Calu3 (cell line): ENCODE results near the gene CP. TPM values are rescaled to one million over a fixed set of nuclear protein-coding genes. Genes with fewer than 3 reads are reported as not detected.

Source experiments
- BruUV-seq: library from RNA; stranded (reverse); fragments of 400-500 nt; replicated peaks from 2 replicates; lab custom pipeline; 2021; lab: Mats Ljungman, UMichigan
- CTCF ChIA-PET: fragments of 300-600 bp; sonication (Branson Sonifier 250); formaldehyde crosslinking; loops from one replicate; lab custom pipeline; 2022; ENCODE audit warnings: antibody characterized with exemption; lab: Charles Lee
- DNase-seq: peaks from one replicate; pipeline ENCODE4 v3.0.0; 2022
- H3K27ac Mint-ChIP-seq: one replicate; pipeline ENCODE4 v1.8.0; 2022; ENCODE audit warnings: mixed read lengths; ENCODE audit not compliant: unreplicated experiment
- H3K27me3 Mint-ChIP-seq: one replicate; pipeline ENCODE4 v1.8.0; 2022; ENCODE audit warnings: mixed read lengths; ENCODE audit not compliant: unreplicated experiment
- H3K36me3 Mint-ChIP-seq: one replicate; pipeline ENCODE4 v1.8.0; 2022; ENCODE audit warnings: mild to moderate bottlenecking, moderate library complexity, mixed read lengths; ENCODE audit not compliant: insufficient read depth, unreplicated experiment
- H3K4me1 Mint-ChIP-seq: one replicate; pipeline ENCODE4 v1.8.0; 2022; ENCODE audit warnings: mild to moderate bottlenecking, low read depth, mixed read lengths; ENCODE audit not compliant: unreplicated experiment
- H3K4me3 Mint-ChIP-seq: one replicate; pipeline ENCODE4 v1.8.0; 2022; ENCODE audit warnings: mild to moderate bottlenecking, low read depth, moderate library complexity, mixed read lengths; ENCODE audit not compliant: unreplicated experiment
- H3K9me3 Mint-ChIP-seq: one replicate; pipeline ENCODE4 v1.8.0; 2022; ENCODE audit warnings: low read depth, mixed read lengths; ENCODE audit not compliant: unreplicated experiment
- intact Hi-C: fragments of 100-400 bp; cut with micrococcal nuclease; formaldehyde crosslinking; loops from one replicate; pipeline ENCODE4 v1.10.0; 2022; ENCODE audit not compliant: unreplicated experiment
- total RNA-seq: library from RNA; stranded (reverse); gene quantifications from 2 replicates; pipeline ENCODE4 v1.2.3, GENCODE V29; 2022
- TF ChIP-seq, protein P1 (sequence below): fragments of 200-600 bp; IDR thresholded peaks from one replicate; pipeline ENCODE4 v1.8.0; 2022; ENCODE audit warnings: antibody characterized with exemption; ENCODE audit not compliant: unreplicated experiment

CP gene
- total RNA-seq, 1 experiment from 2014 or later: 5.4 TPM

DNA sequence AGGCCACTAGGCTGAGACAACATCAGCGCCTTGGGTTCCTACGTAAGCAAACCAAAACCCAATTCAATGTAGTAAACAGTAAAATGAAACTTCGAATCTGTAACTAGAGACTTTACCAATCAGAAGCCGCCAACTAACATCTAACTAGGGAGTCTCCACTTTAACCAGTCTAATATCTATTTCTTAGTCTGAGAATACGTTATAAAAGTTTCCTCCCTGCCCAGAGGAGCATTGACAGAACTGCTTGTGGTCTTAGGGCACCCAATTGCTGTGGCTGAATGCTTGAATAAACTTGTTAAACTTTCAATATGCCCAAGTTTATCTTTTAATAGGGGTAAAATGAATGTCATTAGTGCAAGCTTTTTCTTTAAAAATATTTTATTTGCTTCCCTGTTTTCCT is 4.3 kb downstream of the CP start:
- no peaks in the 10 kb centered on the region for H3K36me3 Mint-ChIP-seq
- DNase-seq: no peak
- no peak overlapping the region for H3K27ac Mint-ChIP-seq
- peaks cover 45% of the 10 kb centered on the region for H3K4me1 Mint-ChIP-seq
- H3K9me3 Mint-ChIP-seq: peaks cover 2% of the 10 kb centered on the region
- CTCF ChIA-PET: interaction anchor here (0.7 to 2.9 kb wide), 2 partner anchors 9 to 35 kb away, joined by 4 to 14 read pairs; no protein-coding TSS in a partner anchor
- H3K4me3 Mint-ChIP-seq: no peak overlapping the region
- intact Hi-C loops: no loop called here
- TF ChIP-seq, protein P1, sequence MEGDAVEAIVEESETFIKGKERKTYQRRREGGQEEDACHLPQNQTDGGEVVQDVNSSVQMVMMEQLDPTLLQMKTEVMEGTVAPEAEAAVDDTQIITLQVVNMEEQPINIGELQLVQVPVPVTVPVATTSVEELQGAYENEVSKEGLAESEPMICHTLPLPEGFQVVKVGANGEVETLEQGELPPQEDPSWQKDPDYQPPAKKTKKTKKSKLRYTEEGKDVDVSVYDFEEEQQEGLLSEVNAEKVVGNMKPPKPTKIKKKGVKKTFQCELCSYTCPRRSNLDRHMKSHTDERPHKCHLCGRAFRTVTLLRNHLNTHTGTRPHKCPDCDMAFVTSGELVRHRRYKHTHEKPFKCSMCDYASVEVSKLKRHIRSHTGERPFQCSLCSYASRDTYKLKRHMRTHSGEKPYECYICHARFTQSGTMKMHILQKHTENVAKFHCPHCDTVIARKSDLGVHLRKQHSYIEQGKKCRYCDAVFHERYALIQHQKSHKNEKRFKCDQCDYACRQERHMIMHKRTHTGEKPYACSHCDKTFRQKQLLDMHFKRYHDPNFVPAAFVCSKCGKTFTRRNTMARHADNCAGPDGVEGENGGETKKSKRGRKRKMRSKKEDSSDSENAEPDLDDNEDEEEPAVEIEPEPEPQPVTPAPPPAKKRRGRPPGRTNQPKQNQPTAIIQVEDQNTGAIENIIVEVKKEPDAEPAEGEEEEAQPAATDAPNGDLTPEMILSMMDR: no peak
- no TSS peak for BruUV-seq
- no peaks in the 10 kb centered on the region for H3K27me3 Mint-ChIP-seq

GRCh38 chr3:149216193-149216869 is 5.3 kb downstream of the CP start:
- DNase-seq: peak; percentile 35
- TF ChIP-seq, protein P1: no peak
- no TSS peak for BruUV-seq
- Mint-ChIP-seq H3K27me3 (no peaks in the 10 kb centered on the region), H3K4me1 (peaks cover 46% of the 10 kb centered on the region), H3K9me3 (peaks cover 2% of the 10 kb centered on the region), H3K36me3 (no peaks in the 10 kb centered on the region), H3K4me3 (no peak overlapping the region), H3K27ac (no peak overlapping the region)
- CTCF ChIA-PET: interaction anchor here (0.6 to 2.9 kb wide), 5 partner anchors 10 to 411 kb away, joined by 3 to 14 read pairs (median 4); no protein-coding TSS in a partner anchor
- intact Hi-C loops: no loop called here

GRCh38 chr3:149215515-149215914 is 6.1 kb downstream of the CP start:
- Mint-ChIP-seq H3K4me1 (peaks cover 40% of the 10 kb centered on the region), H3K9me3 (peaks cover 2% of the 10 kb centered on the region), H3K27ac (no peak overlapping the region), H3K4me3 (no peak overlapping the region), H3K36me3 (no peaks in the 10 kb centered on the region), H3K27me3 (no peaks in the 10 kb centered on the region)
- intact Hi-C loops: loop anchor here (1.0 kb wide), 1 partner anchor 11 kb away; no protein-coding TSS in a partner anchor
- TF ChIP-seq, protein P1: no peak
- no TSS peak for BruUV-seq
- no peak for DNase-seq
- CTCF ChIA-PET: interaction anchor here (0.6 to 2.9 kb wide), 4 partner anchors 11 to 411 kb away, joined by 3 to 14 read pairs (median 4); no protein-coding TSS in a partner anchor

GRCh38 chr3:149214702-149215101 is 6.9 kb downstream of the CP start:
- Mint-ChIP-seq H3K27me3 (no peaks in the 10 kb centered on the region), H3K36me3 (no peaks in the 10 kb centered on the region), H3K27ac (no peak overlapping the region), H3K4me1 (peaks cover 40% of the 10 kb centered on the region), H3K4me3 (no peak overlapping the region), H3K9me3 (peaks cover 2% of the 10 kb centered on the region)
- TF ChIP-seq, protein P1: no peak
- no peak for DNase-seq
- BruUV-seq: no TSS peak
- intact Hi-C loops: loop anchor here (1.0 kb wide), 1 partner anchor 10 kb away; no protein-coding TSS in a partner anchor
- CTCF ChIA-PET: no interaction called here
